ENCODE results near the gene SMIM5. TPM values are rescaled to one million over a fixed set of nuclear protein-coding genes. Genes with fewer than 3 reads are reported as not detected.

SMIM5 gene
- polyA plus RNA-seq, 2 of the 4 experiments (the other 2 are of a cell fraction): 0.15 to 0.25 TPM

DNA sequence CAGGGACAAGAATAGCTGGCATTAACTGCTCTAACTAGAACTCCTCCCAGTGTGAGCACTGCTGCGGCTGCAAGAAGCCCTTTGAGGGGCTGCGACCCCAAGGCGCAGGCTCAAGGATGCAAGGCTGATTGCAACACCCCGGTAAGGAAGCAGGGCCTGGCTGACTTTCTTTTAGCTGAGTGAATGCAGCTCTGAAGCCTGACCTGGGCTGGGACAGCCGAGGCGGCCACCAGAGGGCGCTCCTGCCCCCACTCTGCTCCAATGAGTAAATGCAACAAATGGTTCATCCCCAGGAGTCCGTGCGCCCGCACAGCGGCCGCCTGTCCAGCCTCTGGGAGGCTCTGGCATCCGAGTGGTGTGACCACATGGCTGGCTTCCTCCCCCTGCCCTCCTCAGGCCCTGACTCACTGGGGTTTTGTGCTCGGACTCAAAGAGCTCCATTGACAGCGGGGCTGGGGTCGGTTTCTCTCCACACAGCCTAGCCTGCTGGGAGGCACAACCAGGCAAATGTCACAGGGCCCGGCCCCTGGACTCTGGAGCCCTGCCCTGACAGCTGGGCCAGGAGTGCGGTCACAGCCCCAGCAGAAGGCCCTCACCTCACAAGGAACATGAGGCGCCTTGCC lies at the start of gene SMIM5 (continued):
- TF ChIP-seq NPAS2 (CRISPR knock-in tag; IDR thresholded peaks at IDR 0.05; ENCODE audit: borderline replicate concordance): no peak

DNA sequence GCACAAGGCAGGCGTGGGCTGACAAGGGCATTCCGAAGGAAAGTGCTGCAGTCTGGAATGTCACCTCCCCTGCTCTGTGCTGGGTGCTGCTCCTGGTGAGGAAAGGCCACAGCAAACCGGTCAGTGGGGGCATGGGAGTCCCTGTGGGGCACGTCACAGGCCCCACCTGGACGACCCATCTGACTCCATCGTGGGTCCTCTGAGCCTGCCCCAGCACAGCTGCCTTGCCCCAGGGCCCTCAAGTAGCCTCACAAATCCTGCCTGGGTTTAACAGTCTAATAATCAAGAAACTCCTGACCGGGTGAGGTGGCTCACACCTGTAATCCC lies 48.4 kb upstream of the SMIM5 start:
- CTCF ChIA-PET: interaction anchor here (0.7 to 29.9 kb wide), 6 partner anchors 16 to 616 kb away, joined by 3 to 926 read pairs (median 11); partner anchors contain the start of genes SMIM5 and TSEN54
- 82% methylated on average over 7 of the region's 7 CpGs for WGBS (ENCODE audit: missing lambda C conversion rate)
- DNase-seq (ENCODE audit: low read depth in 1 of 2, low spot score in 1 of 2) (no peak), ATAC-seq (peak in 1 of 2 experiments; percentile 9; a peak in 1 of 6 replicates), FAIRE-seq (no peak)
- TF ChIP-seq JUNB (IDR thresholded peaks at IDR 0.05) (no peak), ZNF302 (CRISPR knock-in tag; IDR thresholded peaks at IDR 0.05) (no peak), CHD2 (IDR thresholded peaks at IDR 0.05; ENCODE audit: low read length, partially characterized antibody) (no peak), TP53 (CRISPR knock-in tag; IDR thresholded peaks at IDR 0.05) (no peak), CEBPB (IDR thresholded peaks at IDR 0.05) (no peak), KDM5A (IDR thresholded peaks at IDR 0.05) (no peak), MYC (IDR thresholded peaks at IDR 0.05; ENCODE audit: borderline replicate concordance, low read length) (no peak), RARB (CRISPR knock-in tag; IDR thresholded peaks at IDR 0.05) (no peak), FOSB (CRISPR knock-in tag; IDR thresholded peaks at IDR 0.05) (no peak)
- TF ChIP-seq, protein P1, sequence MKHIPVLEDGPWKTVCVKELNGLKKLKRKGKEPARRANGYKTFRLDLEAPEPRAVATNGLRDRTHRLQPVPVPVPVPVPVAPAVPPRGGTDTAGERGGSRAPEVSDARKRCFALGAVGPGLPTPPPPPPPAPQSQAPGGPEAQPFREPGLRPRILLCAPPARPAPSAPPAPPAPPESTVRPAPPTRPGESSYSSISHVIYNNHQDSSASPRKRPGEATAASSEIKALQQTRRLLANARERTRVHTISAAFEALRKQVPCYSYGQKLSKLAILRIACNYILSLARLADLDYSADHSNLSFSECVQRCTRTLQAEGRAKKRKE (CRISPR knock-in tag; IDR thresholded peaks at IDR 0.05; ENCODE audit: low read depth): no peak
- H3K4me3 ChIP-seq: no peak overlapping the region
- no peaks in the 10 kb centered on the region for H3K9me3 ChIP-seq
- peak overlapping the region in 1 of 2 experiments; percentile 51; a peak in 3 of 6 replicates for H3K27ac ChIP-seq
- H3K4me1 ChIP-seq: peaks cover 15% of the 10 kb centered on the region
- POLR2A ChIA-PET: no interaction called here
- no peak overlapping the region for H3K4me2 ChIP-seq

DNA sequence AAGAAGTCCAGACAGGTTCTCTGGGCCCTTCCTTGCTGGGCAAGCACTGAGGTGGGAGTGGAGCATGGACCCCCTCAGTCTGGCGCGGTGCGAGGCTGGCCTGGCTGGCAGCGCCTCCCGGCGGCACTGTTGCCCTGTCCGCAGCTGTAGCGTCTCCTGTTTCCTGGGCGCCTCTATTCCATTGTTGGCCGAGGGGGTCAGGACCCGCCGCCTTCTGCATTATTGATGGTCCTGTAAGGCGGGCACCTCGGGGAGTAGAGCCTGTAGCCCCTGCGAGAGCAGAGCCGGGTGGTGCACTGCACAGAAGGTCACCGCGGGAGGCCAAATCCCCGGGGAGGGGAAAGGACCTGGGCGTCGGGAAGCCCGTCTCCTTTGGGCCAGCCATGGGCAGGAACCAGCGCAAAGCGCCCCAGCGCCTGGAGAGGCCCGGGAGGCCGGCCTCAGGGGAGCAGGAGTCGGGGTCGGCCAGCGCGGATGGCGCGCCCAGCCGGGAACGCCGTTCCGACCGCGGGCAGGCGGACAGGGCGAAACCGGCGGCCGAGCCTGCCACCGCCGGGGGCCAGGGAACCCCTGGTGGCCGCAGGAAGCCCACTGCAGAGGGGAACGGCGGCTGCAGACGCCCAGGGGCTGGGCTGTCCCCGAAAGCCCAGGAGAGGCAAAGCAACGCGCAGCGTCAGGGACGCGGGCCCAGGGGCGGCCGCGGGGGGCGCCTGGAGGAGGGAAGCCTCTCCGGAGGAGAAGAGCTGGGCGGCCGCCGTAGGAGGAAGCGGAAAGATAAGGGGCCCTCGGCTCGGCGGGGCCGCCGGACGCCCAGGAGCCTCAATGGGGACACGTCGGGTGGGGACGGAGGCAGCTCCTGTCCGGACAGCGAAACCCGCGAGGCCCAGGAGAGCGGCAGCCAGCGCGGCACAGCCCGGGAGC lies 45.3 kb upstream of the SMIM5 start, which contains the start of gene MYO15B:
TSS of gene MYO15B (plus strand) at position 126 of the 921 bp plus-strand sequence. CDS start at position 384, 258 bp downstream.
- Histone ChIP-seq H3K4me2 (peak within 1 kb of the TSS; percentile 92), H3K4me1 (peaks cover 21% of the 10 kb centered on the region), H3K4me3 (no peak within 1 kb of the TSS; the same call in 2 of the 3 replicates), H3K27ac (peak within 1 kb of the TSS; percentile 90), H3K9me3 (no peaks in the 10 kb centered on the region)
- WGBS (ENCODE audit: missing lambda C conversion rate): 96% methylated on average over 82 of the region's 82 CpGs
- ChIA-PET CTCF (interaction anchor here (0.5 to 29.9 kb wide), 19 partner anchors 7 to 180 kb away, joined by 3 to 926 read pairs (median 4); partner anchors contain the start of genes SMIM5 and TSEN54), POLR2A (no interaction called here)
- DNase-seq (ENCODE audit: low read depth in 1 of 2, low spot score in 1 of 2): no peak
- ATAC-seq: no peak
- FAIRE-seq: no peak
- TF ChIP-seq CBX2 (IDR thresholded peaks at IDR 0.05; ENCODE audit: borderline replicate concordance, low read depth): no peak
- no peak for TF ChIP-seq NR3C1 (IDR thresholded peaks at IDR 0.05)
- TF ChIP-seq, protein P2, sequence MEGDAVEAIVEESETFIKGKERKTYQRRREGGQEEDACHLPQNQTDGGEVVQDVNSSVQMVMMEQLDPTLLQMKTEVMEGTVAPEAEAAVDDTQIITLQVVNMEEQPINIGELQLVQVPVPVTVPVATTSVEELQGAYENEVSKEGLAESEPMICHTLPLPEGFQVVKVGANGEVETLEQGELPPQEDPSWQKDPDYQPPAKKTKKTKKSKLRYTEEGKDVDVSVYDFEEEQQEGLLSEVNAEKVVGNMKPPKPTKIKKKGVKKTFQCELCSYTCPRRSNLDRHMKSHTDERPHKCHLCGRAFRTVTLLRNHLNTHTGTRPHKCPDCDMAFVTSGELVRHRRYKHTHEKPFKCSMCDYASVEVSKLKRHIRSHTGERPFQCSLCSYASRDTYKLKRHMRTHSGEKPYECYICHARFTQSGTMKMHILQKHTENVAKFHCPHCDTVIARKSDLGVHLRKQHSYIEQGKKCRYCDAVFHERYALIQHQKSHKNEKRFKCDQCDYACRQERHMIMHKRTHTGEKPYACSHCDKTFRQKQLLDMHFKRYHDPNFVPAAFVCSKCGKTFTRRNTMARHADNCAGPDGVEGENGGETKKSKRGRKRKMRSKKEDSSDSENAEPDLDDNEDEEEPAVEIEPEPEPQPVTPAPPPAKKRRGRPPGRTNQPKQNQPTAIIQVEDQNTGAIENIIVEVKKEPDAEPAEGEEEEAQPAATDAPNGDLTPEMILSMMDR (IDR thresholded peaks at IDR 0.05): no peak
- no peak for TF ChIP-seq ZC3H11A (IDR thresholded peaks at IDR 0.05)
- TF ChIP-seq BHLHE40 (IDR thresholded peaks at IDR 0.05; ENCODE audit: low read depth, low read length): no peak
- no peak for TF ChIP-seq FOSB (CRISPR knock-in tag; IDR thresholded peaks at IDR 0.05)
- TF ChIP-seq POLR2AphosphoS2 (conservative IDR thresholded peaks at IDR 0.05; ENCODE audit: low read length): no peak
- TF ChIP-seq, protein P3, sequence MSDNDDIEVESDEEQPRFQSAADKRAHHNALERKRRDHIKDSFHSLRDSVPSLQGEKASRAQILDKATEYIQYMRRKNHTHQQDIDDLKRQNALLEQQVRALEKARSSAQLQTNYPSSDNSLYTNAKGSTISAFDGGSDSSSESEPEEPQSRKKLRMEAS (IDR thresholded peaks at IDR 0.05): no peak
- no peak for TF ChIP-seq EHMT2 (IDR thresholded peaks at IDR 0.05; ENCODE audit: low read depth)
- no peak for TF ChIP-seq SMC3 (IDR thresholded peaks at IDR 0.05)
